ENCODE data around the gene CFDP1.

GRCh38 chr16:75252946-75253911 is 180.1 kb downstream of the CFDP1 start:
- TF ChIP-seq CTCF (conservative IDR thresholded peaks at IDR 0.05; ENCODE audit: low read length): no peak
- TF ChIP-seq EZH2phosphoT487 (IDR thresholded peaks at IDR 0.05; ENCODE audit: borderline replicate concordance): no peak

Data from Loucy (cell line).